Dendritic cell treated with granulocyte-macrophage colony-stimulating factor and Interleukin-4, amounts not matched to agents 40 ng/mL and 50 ng/mL, for 4 days (primary cell): ENCODE measurements around the gene WWOX.

Source experiments
- H3K27ac Mint-ChIP-seq: one replicate; pipeline ENCODE4 v1.8.0; 2022; ENCODE audit warnings: mild to moderate bottlenecking, mixed read lengths
- H3K27me3 Mint-ChIP-seq: one replicate; pipeline ENCODE4 v1.8.0; 2022; ENCODE audit warnings: mild to moderate bottlenecking, mixed read lengths
- H3K36me3 Mint-ChIP-seq: one replicate; pipeline ENCODE4 v1.8.0; 2022; ENCODE audit warnings: low read depth, mixed read lengths
- H3K4me1 Mint-ChIP-seq: one replicate; pipeline ENCODE4 v1.8.0; 2022; ENCODE audit warnings: low read depth, mixed read lengths
- H3K4me3 Mint-ChIP-seq: one replicate; pipeline ENCODE4 v1.8.0; 2022; ENCODE audit warnings: mild to moderate bottlenecking, moderate library complexity, mixed read lengths
- H3K9me3 Mint-ChIP-seq: one replicate; pipeline ENCODE4 v1.8.0; 2022; ENCODE audit warnings: mixed read lengths
- intact Hi-C: fragments of 100-400 bp; cut with micrococcal nuclease; formaldehyde crosslinking; loops from one replicate; pipeline ENCODE4 v1.15.0; 2022

Gene WWOX

DNA sequence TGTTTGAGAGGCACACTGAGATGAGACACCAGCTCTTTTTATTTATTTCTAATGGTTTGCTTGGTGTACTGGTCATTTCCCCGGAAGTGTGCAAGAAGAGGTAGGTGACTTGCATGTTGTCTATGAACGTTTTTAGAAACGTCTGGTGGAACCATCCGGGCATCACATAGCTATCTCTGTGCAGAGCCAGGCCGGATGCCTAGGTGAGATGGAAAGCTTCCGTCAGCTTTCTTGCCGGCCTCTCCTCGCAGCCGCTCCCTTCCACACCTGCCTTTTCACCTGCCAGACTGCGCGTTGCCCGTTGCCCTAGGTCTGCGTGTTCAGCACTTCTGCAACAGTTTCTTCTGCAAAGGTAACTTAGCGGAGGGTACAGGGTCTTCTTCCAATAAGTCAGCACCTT is 416.0 kb downstream of the WWOX start:
- Mint-ChIP-seq H3K27ac (no peak overlapping the region), H3K4me1 (peaks cover 7% of the 10 kb centered on the region), H3K9me3 (no peaks in the 10 kb centered on the region), H3K4me3 (no peak overlapping the region), H3K27me3 (no peaks in the 10 kb centered on the region), H3K36me3 (no peaks in the 10 kb centered on the region)
- intact Hi-C loops, result no loop called here

DNA sequence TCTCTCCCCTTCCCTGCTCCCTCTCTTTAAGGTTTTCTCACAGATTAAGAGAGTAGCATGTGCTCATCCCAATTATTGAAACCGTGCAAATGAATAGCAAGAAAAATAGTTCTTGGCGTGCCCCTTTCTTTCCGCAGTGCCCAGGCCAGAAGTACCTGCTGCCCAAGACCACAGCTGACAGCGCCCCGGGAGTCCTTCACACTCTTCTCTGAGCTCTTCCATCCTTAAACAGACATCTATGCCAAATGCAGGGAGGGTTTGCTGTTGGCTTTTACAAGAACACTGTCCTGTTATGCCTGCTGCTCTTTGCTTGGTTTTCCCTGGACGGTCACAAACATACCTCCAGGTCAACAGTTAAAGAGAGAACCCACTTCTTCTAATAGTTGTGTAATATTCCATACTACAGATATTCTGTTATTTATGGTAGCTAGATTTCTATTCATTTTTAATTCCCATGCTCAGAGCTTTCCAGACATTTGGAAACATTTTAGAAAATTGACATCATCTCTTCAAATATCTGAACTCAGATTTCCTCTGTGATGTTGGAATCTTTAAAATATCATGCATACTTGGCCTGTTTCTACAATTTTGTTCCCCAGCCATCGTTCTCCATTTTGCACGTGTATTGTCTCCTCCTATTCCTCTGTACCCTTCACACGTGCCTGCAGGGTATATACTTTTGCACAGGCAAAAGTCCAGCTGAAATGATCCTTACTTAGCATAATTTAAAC is 416.7 kb downstream of the WWOX start:
- Mint-ChIP-seq H3K36me3 (no peaks in the 10 kb centered on the region), H3K27me3 (no peaks in the 10 kb centered on the region), H3K4me1 (peaks cover 3% of the 10 kb centered on the region), H3K9me3 (no peaks in the 10 kb centered on the region), H3K27ac (no peak overlapping the region), H3K4me3 (no peak overlapping the region)
- intact Hi-C loops, result no loop called here

DNA sequence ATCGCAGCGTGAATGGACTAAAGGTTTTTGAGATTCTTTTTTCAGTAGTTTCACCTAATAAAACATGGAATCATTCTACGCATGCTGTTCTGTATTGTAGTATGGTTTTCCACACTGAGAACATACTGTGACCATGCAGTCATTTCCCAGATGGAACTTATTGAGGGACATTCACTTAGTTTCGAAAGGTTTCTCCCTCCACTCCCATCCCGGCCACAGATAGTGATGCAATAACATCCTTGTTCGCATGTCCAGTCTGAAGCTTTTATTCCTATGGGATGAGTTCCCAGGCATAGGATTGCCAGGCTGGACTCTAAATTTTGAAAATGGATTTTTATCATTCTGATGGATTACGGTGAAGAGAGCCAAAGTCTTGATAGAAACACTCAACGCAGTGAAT is 420.4 kb downstream of the WWOX start:
- Mint-ChIP-seq H3K36me3 (no peaks in the 10 kb centered on the region), H3K27me3 (no peaks in the 10 kb centered on the region), H3K9me3 (no peaks in the 10 kb centered on the region), H3K4me1 (peaks cover 12% of the 10 kb centered on the region), H3K4me3 (no peak overlapping the region), H3K27ac (no peak overlapping the region)
- intact Hi-C loops, result no loop called here

DNA sequence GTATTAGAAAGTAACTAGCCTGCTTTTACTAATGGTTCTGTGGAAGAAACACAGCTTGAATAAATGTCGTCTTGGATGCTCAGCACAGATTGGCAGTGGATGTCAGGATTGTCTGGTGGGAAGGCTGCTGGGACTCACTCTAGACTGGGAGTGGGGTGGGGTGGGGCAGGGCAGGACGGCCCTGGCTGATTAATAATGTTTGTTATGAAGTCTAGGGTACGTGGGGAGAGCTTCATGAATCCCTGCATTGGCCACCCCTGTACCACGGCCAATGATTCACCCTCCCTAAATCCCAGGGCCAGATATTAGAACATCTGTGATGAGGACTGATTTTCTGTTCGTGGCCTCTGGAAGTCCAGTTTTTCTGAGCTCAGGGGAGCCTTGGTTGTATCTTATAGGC is 421.0 kb downstream of the WWOX start:
- peaks cover 12% of the 10 kb centered on the region for H3K4me1 Mint-ChIP-seq
- no peak overlapping the region for H3K27ac Mint-ChIP-seq
- intact Hi-C loops, result no loop called here
- no peaks in the 10 kb centered on the region for H3K9me3 Mint-ChIP-seq
- H3K4me3 Mint-ChIP-seq, result no peak overlapping the region
- H3K36me3 Mint-ChIP-seq, result no peaks in the 10 kb centered on the region
- H3K27me3 Mint-ChIP-seq, result no peaks in the 10 kb centered on the region

DNA sequence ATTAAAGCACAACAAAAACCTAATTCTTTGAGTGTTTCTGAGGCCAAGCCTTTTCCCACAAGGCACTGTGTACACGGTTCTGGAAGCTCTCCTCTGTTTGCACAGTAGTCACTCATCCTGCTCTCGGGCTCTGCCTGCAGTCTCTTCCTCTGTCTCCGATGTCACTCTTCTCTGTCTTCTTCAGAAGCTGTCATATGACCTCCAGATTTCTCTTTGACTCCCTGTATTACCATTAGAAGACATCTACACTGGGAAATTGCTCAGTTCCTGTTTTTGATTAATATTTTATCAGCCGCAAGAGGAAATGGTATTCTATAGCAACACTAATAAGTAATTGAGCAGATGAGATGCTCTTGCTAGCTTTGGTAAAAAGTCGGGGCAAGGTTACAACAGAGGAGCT is 422.9 kb downstream of the WWOX start:
- Mint-ChIP-seq H3K4me3 (no peak overlapping the region), H3K27ac (no peak overlapping the region), H3K9me3 (no peaks in the 10 kb centered on the region), H3K27me3 (no peaks in the 10 kb centered on the region), H3K4me1 (peaks cover 12% of the 10 kb centered on the region), H3K36me3 (no peaks in the 10 kb centered on the region)
- intact Hi-C loops, result no loop called here

GRCh38 chr16:78523212-78523985 is 423.9 kb downstream of the WWOX start:
- no peaks in the 10 kb centered on the region for H3K27me3 Mint-ChIP-seq
- no peaks in the 10 kb centered on the region for H3K9me3 Mint-ChIP-seq

DNA sequence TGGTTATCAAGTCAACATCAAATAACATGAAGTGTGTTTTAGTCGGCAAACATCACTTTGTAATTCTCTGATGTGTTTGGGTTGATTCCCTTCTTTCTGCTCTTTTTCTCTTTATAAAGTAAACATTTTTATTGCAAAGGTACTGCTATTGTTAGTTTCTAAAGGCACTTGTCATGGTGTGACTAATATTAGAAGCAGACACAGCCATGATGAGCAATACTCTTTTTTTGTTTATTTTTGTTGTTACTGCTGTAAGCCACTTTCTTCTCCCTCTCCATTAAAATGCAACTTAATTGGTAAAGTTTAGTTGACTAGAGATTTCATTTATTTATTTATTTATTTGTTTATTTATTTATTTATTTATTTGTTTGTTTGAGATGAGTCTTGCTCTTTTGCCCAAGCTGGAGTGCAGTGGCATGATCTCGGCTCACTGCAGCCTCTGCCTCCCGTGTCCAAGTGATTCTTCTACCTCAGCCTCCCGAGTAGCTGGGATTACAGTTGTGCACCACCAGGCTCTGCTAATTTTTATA is 424.7 kb downstream of the WWOX start:
- H3K4me3 Mint-ChIP-seq, result no peak overlapping the region
- no peaks in the 10 kb centered on the region for H3K36me3 Mint-ChIP-seq
- H3K9me3 Mint-ChIP-seq, result no peaks in the 10 kb centered on the region
- intact Hi-C loops, result no loop called here
- no peaks in the 10 kb centered on the region for H3K27me3 Mint-ChIP-seq
- no peak overlapping the region for H3K27ac Mint-ChIP-seq
- H3K4me1 Mint-ChIP-seq, result peaks cover 12% of the 10 kb centered on the region

More at GRCh38 chr16:78523212-78523985, 423.9 kb downstream of the WWOX start:
- H3K27ac Mint-ChIP-seq, result no peak overlapping the region
- peaks cover 12% of the 10 kb centered on the region for H3K4me1 Mint-ChIP-seq
- H3K36me3 Mint-ChIP-seq, result no peaks in the 10 kb centered on the region
- intact Hi-C loops, result no loop called here
- H3K4me3 Mint-ChIP-seq, result no peak overlapping the region

DNA sequence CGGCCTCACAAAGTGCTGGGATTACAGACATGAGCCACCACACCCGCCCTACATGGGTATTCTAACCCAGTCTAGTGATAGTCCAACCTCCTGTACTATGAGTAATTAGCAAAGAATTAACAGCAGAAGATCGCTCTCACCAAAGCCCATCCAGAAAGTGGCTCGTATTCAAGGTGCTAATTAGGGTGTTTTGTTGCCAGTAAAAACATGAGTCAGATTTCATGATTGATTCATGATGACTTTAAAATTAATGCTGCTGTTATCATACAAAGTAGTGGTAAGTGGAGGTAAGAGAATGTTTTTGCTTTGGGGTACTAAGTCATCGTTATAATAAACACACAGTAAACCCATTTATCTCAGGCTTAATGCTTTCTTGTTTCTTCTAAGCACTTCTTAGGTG is 428.8 kb downstream of the WWOX start:
- no peak overlapping the region for H3K27ac Mint-ChIP-seq
- H3K4me3 Mint-ChIP-seq, result no peak overlapping the region
- intact Hi-C loops, result no loop called here
- no peaks in the 10 kb centered on the region for H3K27me3 Mint-ChIP-seq
- H3K36me3 Mint-ChIP-seq, result no peaks in the 10 kb centered on the region
- no peaks in the 10 kb centered on the region for H3K9me3 Mint-ChIP-seq
- no peaks in the 10 kb centered on the region for H3K4me1 Mint-ChIP-seq

DNA sequence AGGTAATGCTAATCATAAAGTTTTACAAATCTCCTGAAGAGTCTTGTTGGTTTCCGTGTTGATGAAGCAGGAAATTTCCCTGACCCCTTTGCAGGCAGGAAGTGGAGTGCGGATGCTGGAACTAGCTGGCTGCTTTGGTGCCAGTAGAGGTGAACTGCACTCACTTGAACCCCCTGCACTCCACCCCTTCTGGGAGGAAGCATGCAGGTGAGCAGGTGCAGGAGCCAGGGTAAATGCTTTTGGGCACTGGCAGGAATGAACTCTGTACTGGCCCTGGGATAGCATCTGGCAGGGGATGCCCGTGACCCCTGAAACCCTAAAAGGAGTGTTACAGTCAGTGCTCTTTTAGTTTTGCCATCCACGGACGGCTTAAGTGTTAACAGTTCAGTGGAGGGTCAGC is 430.4 kb downstream of the WWOX start:
- intact Hi-C loops, result no loop called here
- Mint-ChIP-seq H3K9me3 (no peaks in the 10 kb centered on the region), H3K4me1 (no peaks in the 10 kb centered on the region), H3K4me3 (no peak overlapping the region), H3K36me3 (no peaks in the 10 kb centered on the region), H3K27me3 (no peaks in the 10 kb centered on the region), H3K27ac (no peak overlapping the region)

GRCh38 chr16:78530283-78530682 is 430.8 kb downstream of the WWOX start:
- H3K27ac Mint-ChIP-seq, result no peak overlapping the region
- no peaks in the 10 kb centered on the region for H3K27me3 Mint-ChIP-seq
- intact Hi-C loops, result no loop called here
- H3K9me3 Mint-ChIP-seq, result no peaks in the 10 kb centered on the region
- no peak overlapping the region for H3K4me3 Mint-ChIP-seq
- H3K36me3 Mint-ChIP-seq, result no peaks in the 10 kb centered on the region
- no peaks in the 10 kb centered on the region for H3K4me1 Mint-ChIP-seq

- H3K9me3 Mint-ChIP-seq, result no peaks in the 10 kb centered on the region
- H3K27ac Mint-ChIP-seq, result no peak overlapping the region
- peaks cover 6% of the 10 kb centered on the region for H3K4me1 Mint-ChIP-seq
- H3K27me3 Mint-ChIP-seq, result no peaks in the 10 kb centered on the region
- H3K4me3 Mint-ChIP-seq, result no peak overlapping the region
- intact Hi-C loops, result no loop called here
- no peaks in the 10 kb centered on the region for H3K36me3 Mint-ChIP-seq
These were observed 435.6 kb downstream of the WWOX start for GRCh38 chr16:78535098-78535497.

DNA sequence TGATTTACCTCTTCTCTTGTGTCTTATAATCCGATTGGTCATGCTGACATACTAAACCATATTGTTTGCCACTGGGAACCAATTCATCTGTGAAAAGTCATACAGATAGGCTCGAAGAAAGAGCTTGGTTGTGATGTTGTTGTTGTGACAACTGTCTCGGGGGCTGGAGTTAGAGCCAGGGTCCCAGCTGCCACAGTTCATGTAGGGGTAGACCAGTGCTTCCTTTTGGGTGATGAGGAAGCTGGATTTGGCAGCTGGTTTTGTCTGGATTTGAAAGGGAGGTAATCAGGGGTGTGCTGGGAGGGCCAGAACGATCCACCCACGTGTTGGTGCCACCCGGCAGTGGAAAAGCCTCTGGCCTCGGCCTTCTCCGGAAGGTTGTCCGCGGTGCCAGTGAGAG is 438.1 kb downstream of the WWOX start:
- Mint-ChIP-seq H3K9me3 (no peaks in the 10 kb centered on the region), H3K4me3 (no peak overlapping the region), H3K4me1 (peaks cover 6% of the 10 kb centered on the region), H3K36me3 (no peaks in the 10 kb centered on the region), H3K27me3 (no peaks in the 10 kb centered on the region), H3K27ac (no peak overlapping the region)
- intact Hi-C loops, result no loop called here

GRCh38 chr16:78538292-78538691 is 438.8 kb downstream of the WWOX start:
- Mint-ChIP-seq H3K4me3 (no peak overlapping the region), H3K27ac (no peak overlapping the region), H3K4me1 (peaks cover 6% of the 10 kb centered on the region), H3K9me3 (no peaks in the 10 kb centered on the region), H3K36me3 (no peaks in the 10 kb centered on the region), H3K27me3 (no peaks in the 10 kb centered on the region)
- intact Hi-C loops, result no loop called here

- Mint-ChIP-seq H3K4me3 (no peak overlapping the region), H3K36me3 (no peaks in the 10 kb centered on the region), H3K27ac (no peak overlapping the region), H3K4me1 (peaks cover 6% of the 10 kb centered on the region), H3K27me3 (no peaks in the 10 kb centered on the region), H3K9me3 (no peaks in the 10 kb centered on the region)
- intact Hi-C loops, result no loop called here
These were observed 439.5 kb downstream of the WWOX start for GRCh38 chr16:78538919-78539318.
